ENCODE results near the gene ADTRP.

Gene ADTRP

DNA sequence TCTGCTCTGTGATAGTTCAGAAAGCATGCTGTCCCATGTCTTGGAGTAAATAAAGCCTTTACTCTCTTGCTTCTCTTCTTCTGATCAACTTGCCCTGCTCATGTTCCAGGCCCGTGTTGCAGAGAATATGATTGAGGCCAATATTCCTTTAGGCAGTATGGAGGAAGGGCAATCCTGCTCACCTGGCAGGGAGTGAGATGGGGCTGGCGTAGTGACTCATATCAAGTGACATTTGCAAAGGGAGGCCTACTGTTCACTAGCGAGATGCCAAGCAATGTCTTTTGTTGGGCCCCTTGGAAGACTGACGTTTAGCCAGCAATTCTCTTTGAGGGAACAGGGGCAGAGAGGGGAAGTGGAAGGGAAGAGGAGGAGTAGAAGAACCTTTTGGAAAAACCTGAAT is 19.7 kb downstream of the ADTRP start:
- Mint-ChIP-seq H3K27ac (no peak overlapping the region), H3K36me3 (no peaks in the 10 kb centered on the region), H3K9me3 (no peaks in the 10 kb centered on the region), H3K4me3 (no peak overlapping the region), H3K4me1 (peaks cover 14% of the 10 kb centered on the region), H3K27me3 (no peaks in the 10 kb centered on the region)

DNA sequence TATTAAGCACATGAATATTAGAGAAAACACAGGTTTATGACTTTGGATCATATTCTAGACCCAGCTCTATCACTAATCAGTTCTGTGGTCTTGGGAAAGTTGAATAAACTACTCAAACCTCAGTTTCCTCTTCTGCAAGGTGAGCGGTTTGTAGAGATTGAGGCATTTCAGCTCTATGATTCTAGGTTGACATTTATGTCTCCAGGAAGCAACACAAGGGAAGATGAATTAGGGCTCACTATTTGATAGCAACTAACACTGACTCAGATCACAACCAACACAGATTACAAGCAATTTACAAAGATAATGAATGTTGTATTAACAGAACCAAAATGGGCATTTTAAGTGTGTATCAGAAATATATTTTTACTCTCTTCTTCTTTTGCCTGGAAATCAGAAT is 21.9 kb downstream of the ADTRP start:
- Mint-ChIP-seq H3K4me1 (peaks cover 13% of the 10 kb centered on the region), H3K36me3 (no peaks in the 10 kb centered on the region), H3K4me3 (no peak overlapping the region), H3K27me3 (no peaks in the 10 kb centered on the region), H3K9me3 (no peaks in the 10 kb centered on the region), H3K27ac (no peak overlapping the region)

DNA sequence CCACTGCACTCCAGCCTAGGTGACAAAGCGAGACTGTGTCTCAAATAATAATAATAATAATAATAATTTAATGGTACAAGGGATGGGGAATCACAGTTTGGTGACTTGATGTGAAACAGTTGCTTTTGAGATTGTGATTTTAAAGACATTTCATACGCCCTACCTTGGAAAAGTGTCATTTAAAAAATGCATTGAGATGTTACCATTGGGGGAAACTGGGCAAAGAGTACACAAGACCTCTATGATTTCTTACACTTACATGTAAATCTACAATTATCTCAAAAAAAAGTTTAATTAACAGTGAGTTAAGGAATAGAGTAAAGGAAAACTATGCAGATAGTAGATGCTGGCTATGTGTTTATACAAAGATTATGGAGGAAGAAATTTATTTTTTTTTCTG is 22.3 kb downstream of the ADTRP start:
- H3K36me3 Mint-ChIP-seq: no peaks in the 10 kb centered on the region

DNA sequence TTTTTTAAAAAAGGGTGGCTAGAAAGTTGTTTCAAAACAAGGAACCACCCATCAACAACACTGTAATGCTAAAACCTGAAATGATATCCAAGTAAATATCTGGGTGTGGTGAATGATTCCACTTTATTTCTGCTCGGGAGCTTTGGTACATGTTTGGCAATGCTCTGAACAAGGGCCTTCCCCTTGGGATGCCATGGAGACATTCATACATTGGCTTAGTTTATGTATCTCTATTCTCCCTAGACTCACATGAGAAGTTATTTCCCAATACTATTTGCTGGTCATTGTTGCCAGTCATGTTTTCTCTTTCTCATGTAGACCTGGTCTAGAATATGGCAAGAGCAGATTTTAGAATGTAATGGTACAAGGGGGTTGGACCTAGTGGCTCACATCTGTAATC is 22.9 kb downstream of the ADTRP start:
- H3K4me1 Mint-ChIP-seq: peaks cover 13% of the 10 kb centered on the region
- H3K36me3 Mint-ChIP-seq: no peaks in the 10 kb centered on the region
- no peaks in the 10 kb centered on the region for H3K9me3 Mint-ChIP-seq
- no peaks in the 10 kb centered on the region for H3K27me3 Mint-ChIP-seq
- H3K27ac Mint-ChIP-seq: no peak overlapping the region
- H3K4me3 Mint-ChIP-seq: no peak overlapping the region

More for the DNA sequence above, 22.3 kb downstream of the ADTRP start:
- Mint-ChIP-seq H3K27ac (no peak overlapping the region), H3K4me3 (no peak overlapping the region), H3K27me3 (no peaks in the 10 kb centered on the region), H3K9me3 (no peaks in the 10 kb centered on the region), H3K4me1 (peaks cover 13% of the 10 kb centered on the region)

DNA sequence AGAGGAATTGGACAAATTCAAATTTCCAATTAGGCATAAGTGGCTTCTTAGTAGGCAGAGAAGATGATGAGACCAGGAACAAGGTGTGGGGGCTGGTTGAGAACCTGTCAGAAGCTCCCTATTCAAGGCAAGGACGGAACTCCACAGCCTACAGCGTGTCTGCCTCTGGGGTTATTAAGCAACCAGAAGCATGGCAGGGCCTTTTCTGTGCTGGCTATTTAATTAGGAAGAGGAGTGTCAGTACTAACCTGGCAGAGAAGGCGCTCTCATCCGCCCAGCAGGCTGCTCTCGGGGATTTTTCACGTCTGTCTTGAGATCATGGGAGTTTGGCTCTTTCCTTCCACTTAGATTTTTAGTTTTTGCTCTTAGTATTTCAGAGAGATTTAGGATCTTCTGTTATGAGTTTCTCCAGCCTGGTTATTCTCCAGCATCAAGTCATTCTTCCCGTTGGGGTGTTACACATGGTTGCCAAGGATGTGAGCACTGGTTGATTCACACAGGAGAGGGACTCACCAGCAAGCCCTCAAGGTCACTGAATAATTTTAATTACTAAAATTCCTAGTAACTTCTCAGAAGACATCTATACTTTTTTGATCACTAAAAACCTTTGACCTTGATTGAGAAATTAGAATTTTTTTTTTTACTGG is 23.9 kb downstream of the ADTRP start:
- Mint-ChIP-seq H3K27me3 (no peaks in the 10 kb centered on the region), H3K9me3 (no peaks in the 10 kb centered on the region), H3K36me3 (no peaks in the 10 kb centered on the region), H3K27ac (no peak overlapping the region), H3K4me3 (no peak overlapping the region), H3K4me1 (peaks cover 13% of the 10 kb centered on the region)

DNA sequence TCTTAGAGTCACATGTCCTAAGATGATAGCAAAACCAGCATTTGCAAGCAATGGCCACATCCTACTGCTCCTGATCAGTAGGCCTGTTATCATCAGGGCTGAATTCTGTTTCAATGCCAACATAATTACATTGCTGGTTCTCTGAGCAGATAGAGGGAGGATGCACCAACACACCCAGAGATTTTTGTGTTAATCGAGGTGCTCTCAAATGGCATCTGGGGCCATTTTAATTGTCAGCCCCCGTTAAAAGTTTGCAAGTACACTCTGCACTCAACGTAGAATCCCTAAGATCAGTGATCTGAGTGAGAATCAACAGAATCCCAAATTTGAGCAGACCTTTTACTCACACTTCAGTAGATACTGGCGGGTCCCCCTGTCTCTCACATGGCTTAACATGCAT is 24.8 kb downstream of the ADTRP start:
- Mint-ChIP-seq H3K9me3 (no peaks in the 10 kb centered on the region), H3K27me3 (no peaks in the 10 kb centered on the region), H3K27ac (no peak overlapping the region), H3K4me3 (no peak overlapping the region), H3K4me1 (peaks cover 13% of the 10 kb centered on the region), H3K36me3 (no peaks in the 10 kb centered on the region)

DNA sequence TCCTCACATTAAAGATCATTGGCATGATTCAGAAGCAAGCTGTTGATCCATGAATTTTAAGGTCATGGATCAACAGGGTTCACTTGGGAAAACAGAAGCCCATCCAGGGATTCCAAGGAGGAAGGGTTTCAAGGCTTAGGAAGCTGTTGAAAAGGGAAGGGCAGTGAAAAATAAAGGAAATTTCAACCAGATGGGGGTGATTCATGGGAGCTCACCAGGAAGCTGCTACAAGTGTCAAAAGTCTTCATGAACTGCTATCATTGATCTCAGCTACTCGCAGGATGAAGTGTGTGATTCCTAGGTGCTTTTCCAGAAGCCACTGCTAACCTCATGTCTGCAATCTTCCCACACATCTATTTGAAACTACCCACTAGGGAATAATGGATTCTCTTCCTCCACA is 26.2 kb downstream of the ADTRP start:
- H3K27me3 Mint-ChIP-seq: no peaks in the 10 kb centered on the region
- H3K4me1 Mint-ChIP-seq: peaks cover 11% of the 10 kb centered on the region
- H3K9me3 Mint-ChIP-seq: no peaks in the 10 kb centered on the region
- H3K27ac Mint-ChIP-seq: no peak overlapping the region
- no peak overlapping the region for H3K4me3 Mint-ChIP-seq
- no peaks in the 10 kb centered on the region for H3K36me3 Mint-ChIP-seq

DNA sequence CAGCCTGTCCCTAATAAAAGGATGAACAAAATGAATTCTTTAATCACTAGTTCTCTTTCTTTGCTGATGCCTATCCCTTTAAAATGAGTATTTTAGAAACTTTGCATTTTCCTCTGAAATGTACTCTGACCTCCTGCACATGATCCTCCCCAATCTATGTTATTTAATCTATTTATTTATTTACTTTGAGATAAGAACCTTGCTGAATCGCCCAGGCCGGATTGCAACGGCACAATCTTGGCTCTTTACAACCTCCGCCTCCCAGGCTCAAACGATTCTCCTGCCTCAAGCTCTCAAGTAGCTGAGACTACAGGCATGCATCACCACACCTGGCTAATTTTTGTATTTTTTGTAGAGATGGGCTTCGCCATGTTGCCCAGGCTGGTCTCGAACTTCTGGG is 27.9 kb downstream of the ADTRP start:
- H3K4me1 Mint-ChIP-seq: no peaks in the 10 kb centered on the region
- no peak overlapping the region for H3K27ac Mint-ChIP-seq
- H3K36me3 Mint-ChIP-seq: no peaks in the 10 kb centered on the region
- no peak overlapping the region for H3K4me3 Mint-ChIP-seq
- no peaks in the 10 kb centered on the region for H3K9me3 Mint-ChIP-seq
- no peaks in the 10 kb centered on the region for H3K27me3 Mint-ChIP-seq

DNA sequence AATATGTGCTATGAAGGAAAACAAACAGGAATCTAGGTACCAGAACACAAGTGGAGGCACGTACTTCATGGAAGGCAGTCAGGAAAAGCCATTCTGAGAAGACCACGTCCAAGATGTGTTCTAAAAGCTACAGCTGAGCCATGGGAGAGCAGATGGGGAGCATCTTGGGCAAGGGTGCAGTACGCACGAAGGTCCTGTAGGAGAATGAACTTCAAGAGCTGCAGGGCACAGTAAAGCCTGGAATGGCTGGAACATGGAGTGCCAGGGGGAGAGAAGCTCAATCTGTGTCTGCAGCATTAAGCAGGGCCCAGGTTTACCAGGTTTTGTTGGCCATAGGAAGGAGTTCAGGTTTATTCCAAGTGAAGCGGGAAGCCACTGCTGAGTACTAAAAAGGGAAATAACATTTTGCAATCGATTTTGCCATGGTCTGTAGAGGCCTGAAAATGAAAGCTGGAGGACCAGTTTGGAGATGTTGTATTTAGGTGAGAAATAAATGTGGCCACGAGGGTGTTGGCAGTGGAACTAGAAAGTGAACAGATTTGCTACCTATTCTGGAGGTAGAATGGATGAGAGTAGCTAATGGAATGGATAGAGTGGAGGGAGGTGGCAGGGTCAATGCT is 29.9 kb downstream of the ADTRP start:
- H3K27ac Mint-ChIP-seq: no peak overlapping the region
- H3K9me3 Mint-ChIP-seq: no peaks in the 10 kb centered on the region
- H3K27me3 Mint-ChIP-seq: no peaks in the 10 kb centered on the region
- no peaks in the 10 kb centered on the region for H3K36me3 Mint-ChIP-seq
- no peak overlapping the region for H3K4me3 Mint-ChIP-seq
- H3K4me1 Mint-ChIP-seq: no peaks in the 10 kb centered on the region

DNA sequence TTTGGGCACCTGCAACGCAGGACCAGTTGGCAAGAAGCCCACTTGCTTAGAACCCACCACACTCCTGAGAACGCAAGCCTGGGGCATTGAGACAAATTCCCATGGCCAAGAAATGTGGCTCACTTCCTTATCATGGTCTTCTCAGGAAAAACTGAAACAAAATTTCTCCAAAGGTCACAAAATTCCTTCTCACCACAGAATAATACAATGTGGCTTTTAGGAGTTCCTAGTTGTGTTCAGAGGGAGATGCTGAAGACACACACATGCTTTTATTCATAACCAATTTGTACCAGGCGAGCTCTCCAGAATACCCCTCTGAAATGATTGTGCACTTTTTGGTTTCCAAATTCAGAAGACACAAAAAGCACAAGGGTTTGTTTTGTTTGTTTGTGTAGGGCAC is 31.6 kb downstream of the ADTRP start:
- Mint-ChIP-seq H3K27me3 (no peaks in the 10 kb centered on the region), H3K27ac (no peak overlapping the region), H3K4me3 (no peak overlapping the region), H3K4me1 (no peaks in the 10 kb centered on the region), H3K9me3 (no peaks in the 10 kb centered on the region), H3K36me3 (no peaks in the 10 kb centered on the region)

DNA sequence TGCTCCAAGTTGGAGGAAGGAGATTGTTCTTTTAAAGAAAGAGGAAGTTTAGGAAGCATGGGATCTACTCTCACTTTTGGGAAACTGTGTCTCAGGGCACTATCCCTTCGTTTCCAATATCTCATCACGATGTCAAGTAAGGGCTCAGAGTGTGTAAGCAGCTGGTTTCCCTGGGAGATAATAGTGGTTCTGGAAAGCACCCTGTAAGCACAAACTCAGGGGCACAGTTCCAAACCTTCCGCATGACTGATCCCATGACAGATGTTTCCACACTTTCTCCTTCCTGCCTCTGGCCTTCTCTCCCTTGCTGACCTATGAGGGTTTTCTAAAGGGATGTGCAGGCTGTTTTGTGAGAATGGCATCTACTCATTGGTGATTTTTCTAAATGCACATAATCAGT is 33.9 kb downstream of the ADTRP start:
- H3K27me3 Mint-ChIP-seq: no peaks in the 10 kb centered on the region
- H3K4me1 Mint-ChIP-seq: peaks cover 19% of the 10 kb centered on the region
- no peak overlapping the region for H3K4me3 Mint-ChIP-seq
- H3K27ac Mint-ChIP-seq: no peak overlapping the region
- no peaks in the 10 kb centered on the region for H3K9me3 Mint-ChIP-seq
- H3K36me3 Mint-ChIP-seq: no peaks in the 10 kb centered on the region

DNA sequence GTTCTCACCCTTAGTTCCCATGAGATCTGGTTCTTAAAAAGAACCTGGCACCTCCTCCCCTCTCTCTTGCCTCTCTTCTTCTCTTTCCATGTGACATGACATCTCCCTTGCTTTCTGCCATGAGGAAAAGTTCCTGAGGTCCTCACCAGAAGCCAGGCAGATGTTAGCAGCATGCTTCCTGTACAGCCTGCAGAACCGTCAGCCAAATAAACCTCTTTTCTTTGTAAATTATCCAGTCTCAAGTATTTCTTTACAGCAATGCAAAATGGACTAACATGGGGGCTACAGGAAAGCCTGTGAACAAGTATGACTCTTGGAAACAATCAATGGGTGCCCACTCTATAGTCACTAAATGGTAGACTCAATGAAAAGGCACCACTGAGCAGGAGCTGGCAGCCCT is 34.5 kb downstream of the ADTRP start:
- Mint-ChIP-seq H3K36me3 (no peaks in the 10 kb centered on the region), H3K27me3 (no peaks in the 10 kb centered on the region), H3K9me3 (no peaks in the 10 kb centered on the region), H3K4me3 (no peak overlapping the region), H3K27ac (no peak overlapping the region), H3K4me1 (peaks cover 25% of the 10 kb centered on the region)

DNA sequence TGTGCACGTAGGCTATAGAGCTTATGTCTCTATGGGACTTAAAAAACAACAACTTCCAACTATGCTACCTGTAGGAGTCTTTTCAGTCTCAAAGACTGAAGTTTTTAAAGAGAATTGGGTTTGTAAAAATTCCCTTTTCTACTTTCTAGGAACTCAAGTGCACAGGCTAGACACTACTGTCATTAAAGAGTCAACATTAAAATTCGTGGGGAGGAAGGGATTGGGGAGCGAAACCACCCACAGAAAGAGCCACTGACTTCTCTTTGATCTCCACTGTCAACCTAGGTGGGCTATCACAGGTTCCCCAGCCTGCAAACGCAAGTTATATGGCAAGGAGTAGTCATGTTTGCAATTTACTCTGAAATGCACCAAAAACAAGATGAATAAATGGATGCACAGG is 37.7 kb downstream of the ADTRP start:
- H3K27ac Mint-ChIP-seq: no peak overlapping the region
- H3K36me3 Mint-ChIP-seq: no peaks in the 10 kb centered on the region
- no peaks in the 10 kb centered on the region for H3K9me3 Mint-ChIP-seq
- no peaks in the 10 kb centered on the region for H3K27me3 Mint-ChIP-seq
- H3K4me3 Mint-ChIP-seq: no peak overlapping the region
- peaks cover 32% of the 10 kb centered on the region for H3K4me1 Mint-ChIP-seq

DNA sequence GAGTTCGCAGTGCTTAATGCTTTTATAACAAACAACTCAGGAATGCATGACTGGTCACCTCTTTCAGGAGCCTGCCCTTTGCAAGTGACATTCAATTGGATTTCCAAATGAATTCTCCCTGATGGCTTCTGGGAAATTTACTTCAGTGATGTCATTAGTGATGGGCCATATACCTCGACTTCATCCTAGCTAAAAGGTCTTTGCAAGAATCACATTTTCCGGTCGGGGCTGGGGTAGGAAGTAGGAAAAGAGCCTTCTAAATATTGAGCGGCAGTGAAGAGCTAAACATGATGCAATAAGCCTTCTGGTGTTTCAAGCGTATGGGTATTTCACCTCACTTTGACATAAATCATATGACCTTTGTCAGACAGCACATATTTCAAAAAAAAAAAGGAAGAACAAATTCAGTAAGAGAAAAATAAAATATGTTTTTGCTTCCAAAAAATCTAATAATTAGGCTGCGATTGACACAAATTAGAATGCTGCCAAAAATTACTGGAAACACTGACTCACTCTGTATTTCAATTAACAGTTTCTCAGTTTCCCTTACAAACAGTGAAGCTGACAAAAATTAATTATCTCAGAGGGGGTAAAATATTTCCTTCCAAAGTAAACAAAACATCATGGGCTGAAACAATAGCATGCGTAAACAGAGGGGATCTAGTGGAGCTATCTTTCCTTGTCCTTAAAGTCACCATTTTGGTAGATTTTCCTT is 39.8 kb downstream of the ADTRP start:
- peaks cover 45% of the 10 kb centered on the region for H3K4me1 Mint-ChIP-seq
- no peaks in the 10 kb centered on the region for H3K9me3 Mint-ChIP-seq
- no peaks in the 10 kb centered on the region for H3K36me3 Mint-ChIP-seq
- no peak overlapping the region for H3K4me3 Mint-ChIP-seq
- H3K27me3 Mint-ChIP-seq: no peaks in the 10 kb centered on the region
- H3K27ac Mint-ChIP-seq: peak overlapping the region; percentile 52

DNA sequence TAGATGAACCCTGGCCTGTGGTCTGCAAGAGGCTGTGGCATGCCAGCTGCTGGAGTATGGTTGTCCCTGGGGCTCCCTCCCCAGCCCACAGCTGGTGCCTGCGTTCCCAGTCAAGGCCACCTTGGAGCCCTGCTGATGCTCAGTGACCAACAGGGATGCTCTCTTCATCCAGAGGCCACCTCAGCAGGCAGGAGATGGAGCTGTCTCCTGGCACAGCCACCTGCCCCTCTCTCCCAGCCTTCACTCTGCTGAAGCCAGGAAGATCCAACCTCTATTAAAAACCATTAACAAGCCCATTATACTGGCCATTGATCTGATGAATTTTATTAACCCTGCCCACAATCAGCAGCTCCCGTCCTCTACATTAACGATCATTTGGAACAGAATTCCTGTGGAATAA is 40.4 kb downstream of the ADTRP start:
- Mint-ChIP-seq H3K4me1 (peaks cover 51% of the 10 kb centered on the region), H3K27ac (no peak overlapping the region), H3K36me3 (no peaks in the 10 kb centered on the region), H3K9me3 (no peaks in the 10 kb centered on the region), H3K4me3 (no peak overlapping the region), H3K27me3 (no peaks in the 10 kb centered on the region)

DNA sequence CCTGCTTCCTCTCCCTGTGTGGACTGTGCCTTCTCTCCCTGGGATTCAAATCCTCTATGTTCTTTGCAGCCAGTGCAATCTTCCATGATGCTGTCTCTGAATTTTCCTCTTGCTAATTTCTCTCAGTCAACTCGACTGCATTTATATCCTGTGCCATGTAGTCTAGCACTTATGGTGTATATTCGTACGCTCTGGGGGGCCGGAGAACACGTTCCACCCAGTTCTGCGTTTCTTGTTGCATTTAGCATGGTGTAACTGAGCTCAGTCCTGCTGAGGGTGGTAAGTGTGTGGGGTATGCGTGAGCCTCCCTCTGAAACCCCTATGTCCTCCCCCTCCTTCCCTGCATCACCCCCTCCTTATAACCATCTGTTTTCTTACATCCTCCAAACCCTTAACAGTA is 42.0 kb downstream of the ADTRP start:
- H3K9me3 Mint-ChIP-seq: peaks cover 2% of the 10 kb centered on the region
- no peak overlapping the region for H3K4me3 Mint-ChIP-seq
- H3K27ac Mint-ChIP-seq: peak overlapping the region; percentile 2
- H3K36me3 Mint-ChIP-seq: no peaks in the 10 kb centered on the region
- H3K4me1 Mint-ChIP-seq: peaks cover 63% of the 10 kb centered on the region
- no peaks in the 10 kb centered on the region for H3K27me3 Mint-ChIP-seq
